PFSK-1 (cell line): Measurements from ENCODE around the gene PRRC1.

Source experiments
- FOXP2 ChIP-seq: optimal IDR thresholded peaks from 2 replicates; pipeline ENCODE3; 2011; ENCODE audit warnings: borderline replicate concordance, control low read depth, inconsistent platforms; ENCODE audit not compliant: insufficient read depth; ENCODE audit errors: extremely low read length, extremely low read depth
- POLR2AphosphoS5 ChIP-seq: IDR thresholded peaks from 2 replicates; pipeline ENCODE4 v1.6.1; 2012; ENCODE audit warnings: low read depth, mild to moderate bottlenecking, control low read depth, low read length, moderate library complexity
- SIN3A ChIP-seq: IDR thresholded peaks from 2 replicates; pipeline ENCODE4 v1.6.1; 2012; ENCODE audit warnings: mild to moderate bottlenecking, low read length, moderate library complexity, borderline replicate concordance; ENCODE audit not compliant: insufficient read depth
- TAF1 ChIP-seq: IDR thresholded peaks from 2 replicates; pipeline ENCODE4 v1.6.1; 2012; ENCODE audit warnings: low read length, control low read depth, borderline replicate concordance; ENCODE audit not compliant: insufficient read depth
- TF ChIP-seq, protein P1 (sequence below), 2 experiments: IDR thresholded peaks; 2 replicates each; pipeline versions ENCODE4 v1.6.1 to v1.8.0; 2011 to 2012; ENCODE audit warnings: low read depth in 2 of 2, low read length in 2 of 2, control low read depth in 1 of 2, inconsistent platforms in 1 of 2, mild to moderate bottlenecking in 1 of 2, moderate library complexity in 1 of 2; ENCODE audit not compliant: insufficient read depth in 1 of 2

Gene PRRC1

DNA sequence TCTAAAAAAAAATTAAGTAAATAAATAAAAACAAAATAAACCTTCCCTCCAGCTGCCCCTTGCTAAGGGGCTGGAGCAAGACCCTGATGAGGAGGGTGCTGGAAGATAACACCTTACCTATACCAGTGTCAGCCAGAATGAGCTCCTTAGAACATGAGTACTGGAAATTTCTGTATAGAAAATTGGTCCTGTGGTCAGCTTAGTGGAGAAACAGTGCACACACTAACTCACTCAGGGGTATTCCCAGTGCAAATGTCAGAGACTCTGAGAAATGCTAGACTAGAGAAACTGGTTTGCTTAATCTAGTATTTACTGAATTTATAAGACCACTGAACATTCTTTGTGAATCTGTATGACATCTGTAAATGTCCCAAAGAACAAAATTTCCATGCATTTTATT is 69.4 kb downstream of the PRRC1 start:
- no peak for TF ChIP-seq TAF1
- TF ChIP-seq SIN3A = no peak
- no peak for TF ChIP-seq FOXP2
- TF ChIP-seq POLR2AphosphoS5 = no peak
- TF ChIP-seq, protein P1, sequence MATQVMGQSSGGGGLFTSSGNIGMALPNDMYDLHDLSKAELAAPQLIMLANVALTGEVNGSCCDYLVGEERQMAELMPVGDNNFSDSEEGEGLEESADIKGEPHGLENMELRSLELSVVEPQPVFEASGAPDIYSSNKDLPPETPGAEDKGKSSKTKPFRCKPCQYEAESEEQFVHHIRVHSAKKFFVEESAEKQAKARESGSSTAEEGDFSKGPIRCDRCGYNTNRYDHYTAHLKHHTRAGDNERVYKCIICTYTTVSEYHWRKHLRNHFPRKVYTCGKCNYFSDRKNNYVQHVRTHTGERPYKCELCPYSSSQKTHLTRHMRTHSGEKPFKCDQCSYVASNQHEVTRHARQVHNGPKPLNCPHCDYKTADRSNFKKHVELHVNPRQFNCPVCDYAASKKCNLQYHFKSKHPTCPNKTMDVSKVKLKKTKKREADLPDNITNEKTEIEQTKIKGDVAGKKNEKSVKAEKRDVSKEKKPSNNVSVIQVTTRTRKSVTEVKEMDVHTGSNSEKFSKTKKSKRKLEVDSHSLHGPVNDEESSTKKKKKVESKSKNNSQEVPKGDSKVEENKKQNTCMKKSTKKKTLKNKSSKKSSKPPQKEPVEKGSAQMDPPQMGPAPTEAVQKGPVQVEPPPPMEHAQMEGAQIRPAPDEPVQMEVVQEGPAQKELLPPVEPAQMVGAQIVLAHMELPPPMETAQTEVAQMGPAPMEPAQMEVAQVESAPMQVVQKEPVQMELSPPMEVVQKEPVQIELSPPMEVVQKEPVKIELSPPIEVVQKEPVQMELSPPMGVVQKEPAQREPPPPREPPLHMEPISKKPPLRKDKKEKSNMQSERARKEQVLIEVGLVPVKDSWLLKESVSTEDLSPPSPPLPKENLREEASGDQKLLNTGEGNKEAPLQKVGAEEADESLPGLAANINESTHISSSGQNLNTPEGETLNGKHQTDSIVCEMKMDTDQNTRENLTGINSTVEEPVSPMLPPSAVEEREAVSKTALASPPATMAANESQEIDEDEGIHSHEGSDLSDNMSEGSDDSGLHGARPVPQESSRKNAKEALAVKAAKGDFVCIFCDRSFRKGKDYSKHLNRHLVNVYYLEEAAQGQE (IDR thresholded peaks at IDR 0.05; ENCODE audit: insufficient read depth in 1 of 2, low read depth in 2 of 2, low read length in 2 of 2) = no peak

DNA sequence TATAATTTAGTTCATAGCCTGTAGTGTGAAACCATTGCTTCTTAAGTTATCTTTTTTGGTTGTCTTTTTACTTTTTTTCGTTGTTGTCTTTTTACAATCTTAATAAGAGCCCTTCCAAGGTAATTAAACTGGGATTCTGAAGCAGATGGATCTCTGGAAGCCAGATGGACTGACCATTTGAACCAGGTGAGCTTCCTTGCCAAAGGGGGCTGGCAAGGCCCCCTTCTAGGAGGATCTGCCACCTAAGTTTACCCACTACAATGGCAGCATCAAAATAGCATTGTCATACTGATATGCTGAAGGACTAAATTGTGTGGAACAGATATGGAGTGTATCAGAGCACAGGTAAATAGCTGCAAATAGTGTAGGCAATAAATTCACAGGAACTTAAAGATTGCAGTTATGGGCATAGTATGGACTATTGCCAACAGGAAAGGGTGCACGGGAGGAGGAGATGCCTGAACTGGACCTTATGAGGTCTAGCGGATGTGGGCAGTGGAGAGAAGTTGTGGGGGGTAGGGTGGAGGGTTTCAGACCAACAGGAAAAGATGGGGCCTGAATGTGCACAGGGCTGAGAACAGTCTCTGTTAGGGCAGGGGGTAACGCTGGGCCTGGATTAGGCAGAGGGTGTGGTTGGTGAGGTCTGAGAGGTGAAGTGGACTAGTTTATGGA is 69.9 kb downstream of the PRRC1 start:
- TF ChIP-seq POLR2AphosphoS5 (no peak), FOXP2 (no peak), TAF1 (no peak), SIN3A (no peak)
- TF ChIP-seq, protein P1 (IDR thresholded peaks at IDR 0.05; ENCODE audit: insufficient read depth in 1 of 2, low read depth in 2 of 2, low read length in 2 of 2) = no peak

DNA sequence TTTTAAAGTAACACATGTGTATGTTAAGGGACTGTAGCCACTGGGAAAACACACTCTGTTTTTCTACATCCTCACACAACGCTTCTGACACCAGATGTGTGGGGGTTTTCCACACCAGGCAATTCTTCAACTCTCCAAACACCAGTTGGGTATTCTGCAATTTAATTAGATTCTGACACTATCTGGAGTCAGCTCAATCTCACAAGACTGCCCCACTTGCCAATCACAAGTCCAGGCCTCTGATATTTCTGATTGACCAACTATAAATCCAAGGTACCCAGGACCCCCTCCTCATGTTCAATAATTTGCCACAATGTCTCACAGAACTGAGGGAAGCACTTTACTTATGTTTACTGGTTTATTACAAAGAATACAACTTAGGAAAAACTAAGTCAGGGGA is 70.9 kb downstream of the PRRC1 start:
- no peak for TF ChIP-seq POLR2AphosphoS5
- TF ChIP-seq SIN3A = no peak
- no peak for TF ChIP-seq FOXP2
- TF ChIP-seq, protein P1 (IDR thresholded peaks at IDR 0.05; ENCODE audit: insufficient read depth in 1 of 2, low read depth in 2 of 2, low read length in 2 of 2) = no peak
- TF ChIP-seq TAF1 = no peak

DNA sequence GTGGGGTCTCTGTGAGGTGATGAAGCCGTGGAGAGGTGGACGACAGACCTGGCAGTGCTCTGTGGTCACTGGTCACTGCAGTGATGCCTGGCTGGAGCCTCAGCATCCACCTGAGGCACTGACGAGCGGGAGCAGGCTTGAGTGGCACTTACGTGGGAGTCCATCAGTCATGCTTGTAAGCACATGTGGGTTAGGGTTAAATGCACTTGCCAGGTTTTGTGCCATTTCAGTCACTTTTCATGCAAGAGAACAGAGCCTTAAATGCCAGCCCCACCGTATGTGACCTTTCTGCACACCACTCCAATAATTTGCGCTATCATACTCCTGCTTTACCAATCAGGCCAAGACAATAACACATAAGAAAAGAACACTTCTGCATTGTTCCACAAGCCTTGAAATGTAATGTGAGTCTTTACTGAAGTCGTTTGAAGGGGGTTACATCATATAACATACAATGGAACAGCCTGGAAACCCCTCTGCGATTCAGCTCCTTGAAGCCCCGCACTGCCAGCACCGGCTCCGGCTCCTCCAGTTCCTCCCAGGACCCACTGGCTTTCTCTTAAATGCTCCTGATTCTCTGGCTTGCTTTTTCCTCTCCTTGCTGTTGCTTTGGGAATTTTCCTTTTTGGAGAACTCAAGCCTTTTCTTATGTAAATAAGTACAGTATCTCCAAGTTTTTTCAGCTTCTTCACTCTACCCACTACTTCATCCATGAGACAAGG is 72.0 kb downstream of the PRRC1 start:
- TF ChIP-seq SIN3A (no peak), TAF1 (no peak), POLR2AphosphoS5 (no peak)
- TF ChIP-seq, protein P1 (IDR thresholded peaks at IDR 0.05; ENCODE audit: insufficient read depth in 1 of 2, low read depth in 2 of 2, low read length in 2 of 2) = no peak
